PC-9 (cell line): Measurements from ENCODE around the gene GPR157. TPM values are rescaled to one million over a fixed set of nuclear protein-coding genes. Genes with fewer than 3 reads are reported as not detected.

ENCODE experiments used
- BruUV-seq: library from RNA; stranded (reverse); fragments of 400-500 nt; replicated peaks from 2 replicates; lab custom pipeline; 2021; lab: Mats Ljungman, UMichigan
- CTCF ChIA-PET: fragments of 300-600 bp; sonication (Branson Sonifier 250); formaldehyde crosslinking; loops from one replicate; lab custom pipeline; 2022; ENCODE audit warnings: antibody characterized with exemption; lab: Charles Lee
- POLR2A ChIA-PET: fragments of 300-600 bp; sonication (Branson Sonifier 250); formaldehyde crosslinking; loops from one replicate; lab custom pipeline; 2022; ENCODE audit warnings: antibody characterized with exemption; ENCODE audit not compliant: unreplicated experiment; lab: Charles Lee
- DNase-seq, 2 experiments: peaks; one replicate each; pipeline versions ENCODE4 v3.0.0 to v3.0.0-alpha.2; 2015 to 2022; ENCODE audit warnings: mixed read lengths in 1 of 2
- H2AFZ ChIP-seq: fragments of 200-600 bp; sonication (generic); 2 replicates; pipeline ENCODE4 v1.8.1; 2017; ENCODE audit warnings: antibody characterized with exemption
- H3F3A ChIP-seq: fragments of 200-600 bp; sonication (generic); 2 replicates; pipeline ENCODE4 v1.8.1; 2017; ENCODE audit warnings: antibody characterized with exemption, mild to moderate bottlenecking, low read depth; ENCODE audit not compliant: insufficient read depth
- H3K27ac ChIP-seq: fragments of 200-600 bp; sonication (generic); 2 replicates; pipeline ENCODE4 v1.6.1; 2016; ENCODE audit warnings: mixed run types
- H3K27me3 ChIP-seq: fragments of 200-600 bp; sonication (generic); 2 replicates; pipeline ENCODE4 v1.6.1; 2016; ENCODE audit warnings: low read depth, mixed run types; ENCODE audit not compliant: insufficient read depth
- H3K36me3 ChIP-seq: fragments of 200-600 bp; sonication (generic); 2 replicates; pipeline ENCODE4 v1.6.1; 2016; ENCODE audit warnings: low read depth, mixed run types
- H3K4me1 ChIP-seq: fragments of 200-600 bp; sonication (generic); replicated peaks from 2 replicates; pipeline ENCODE4 v1.6.1; 2016; ENCODE audit warnings: mixed run types; ENCODE audit not compliant: insufficient read depth
- H3K4me2 ChIP-seq: fragments of 200-600 bp; sonication (generic); 2 replicates; pipeline ENCODE4 v1.6.1; 2017; ENCODE audit warnings: mixed run types
- H3K4me3 ChIP-seq: fragments of 200-600 bp; sonication (generic); 2 replicates; pipeline ENCODE4 v1.6.1; 2016; ENCODE audit warnings: mixed run types
- H3K79me2 ChIP-seq: fragments of 200-600 bp; sonication (generic); 2 replicates; pipeline ENCODE4 v1.6.1; 2017; ENCODE audit warnings: low read depth, mixed run types
- H3K9me2 ChIP-seq: fragments of 200-600 bp; sonication (generic); 2 replicates; pipeline ENCODE4 v1.8.1; 2017; ENCODE audit warnings: mild to moderate bottlenecking; ENCODE audit not compliant: insufficient read depth
- H3K9me3 ChIP-seq: fragments of 200-600 bp; sonication (generic); 2 replicates; pipeline ENCODE4 v1.8.1; 2016; ENCODE audit warnings: low read depth; ENCODE audit not compliant: insufficient read depth
- H4K20me1 ChIP-seq: fragments of 200-600 bp; sonication (generic); 2 replicates; pipeline ENCODE4 v1.8.1; 2017; ENCODE audit not compliant: insufficient read depth
- CTCF ChIP-seq: fragments of 200-600 bp; sonication (generic); conservative IDR thresholded peaks from 2 replicates; pipeline ENCODE4 v1.6.1; 2017; ENCODE audit warnings: mixed run types, antibody characterized with exemption, mild to moderate bottlenecking, moderate library complexity
- EZH2 ChIP-seq: fragments of 200-600 bp; sonication (generic); IDR thresholded peaks from 2 replicates; pipeline ENCODE4 v1.8.0; 2017; ENCODE audit warnings: antibody characterized with exemption, low read depth
- intact Hi-C: fragments of 100-400 bp; cut with micrococcal nuclease; formaldehyde crosslinking; loops from one replicate; pipeline ENCODE4 v1.10.0; 2022; ENCODE audit not compliant: unreplicated experiment
- total RNA-seq: library from RNA; stranded (reverse); gene quantifications from 2 replicates; pipeline ENCODE4 v1.2.3, GENCODE V29; 2021

Gene GPR157
- total RNA-seq, 1 experiment from 2014 or later, result 9.0 TPM

- no peaks in the 10 kb centered on the region for H3F3A ChIP-seq
- CTCF ChIA-PET, result no interaction called here
- H3K36me3 ChIP-seq, result no peaks in the 10 kb centered on the region
- no peaks in the 10 kb centered on the region for H3K79me2 ChIP-seq
- DNase-seq, result no peak
- POLR2A ChIA-PET, result no interaction called here
- no peaks in the 10 kb centered on the region for H4K20me1 ChIP-seq
- no peak for TF ChIP-seq CTCF
- no peak for TF ChIP-seq EZH2
- H3K4me3 ChIP-seq, result no peak overlapping the region
- no TSS peak for BruUV-seq
- H3K27me3 ChIP-seq, result no peaks in the 10 kb centered on the region
- no peaks in the 10 kb centered on the region for H3K9me2 ChIP-seq
- no peaks in the 10 kb centered on the region for H3K9me3 ChIP-seq
- H3K4me2 ChIP-seq, result no peak overlapping the region
- no peak overlapping the region for H2AFZ ChIP-seq
- intact Hi-C loops, result no loop called here
- no peak overlapping the region for H3K27ac ChIP-seq
- H3K4me1 ChIP-seq, result no peaks in the 10 kb centered on the region
Measured at GRCh38 chr1:9152535-9152934, 23.6 kb upstream of the GPR157 start.

- POLR2A ChIA-PET, result no interaction called here
- CTCF ChIA-PET, result interaction anchor here (0.6 kb wide), 1 partner anchor 14 kb away, joined by 3 read pairs; no protein-coding TSS in a partner anchor
- no peak overlapping the region for H3K27ac ChIP-seq
- no peaks in the 10 kb centered on the region for H3K27me3 ChIP-seq
- no peak for DNase-seq
- H3K36me3 ChIP-seq, result no peaks in the 10 kb centered on the region
- no peaks in the 10 kb centered on the region for H3K79me2 ChIP-seq
- no peaks in the 10 kb centered on the region for H3F3A ChIP-seq
- BruUV-seq, result no TSS peak
- TF ChIP-seq CTCF (no peak), EZH2 (no peak)
- H3K4me1 ChIP-seq, result no peaks in the 10 kb centered on the region
- no peak overlapping the region for H2AFZ ChIP-seq
- no peak overlapping the region for H3K4me2 ChIP-seq
- no peaks in the 10 kb centered on the region for H3K9me3 ChIP-seq
- no peaks in the 10 kb centered on the region for H3K9me2 ChIP-seq
- H3K4me3 ChIP-seq, result no peak overlapping the region
- no peaks in the 10 kb centered on the region for H4K20me1 ChIP-seq
- intact Hi-C loops, result no loop called here
Measured at GRCh38 chr1:9151328-9151860, 22.5 kb upstream of the GPR157 start.

GRCh38 chr1:9150582-9151327, 21.9 kb upstream of the GPR157 start:
- H4K20me1 ChIP-seq, result no peaks in the 10 kb centered on the region
- CTCF ChIA-PET, result interaction anchor here (0.6 kb wide), 1 partner anchor 13 kb away, joined by 3 read pairs; no protein-coding TSS in a partner anchor
- no TSS peak for BruUV-seq
- POLR2A ChIA-PET, result no interaction called here
- H3K36me3 ChIP-seq, result no peaks in the 10 kb centered on the region
- H3K79me2 ChIP-seq, result no peaks in the 10 kb centered on the region
- H3K4me2 ChIP-seq, result no peak overlapping the region
- intact Hi-C loops, result no loop called here
- no peaks in the 10 kb centered on the region for H3K9me3 ChIP-seq
- no peak for DNase-seq
- no peak for TF ChIP-seq CTCF
- TF ChIP-seq EZH2, result no peak
- H3K4me1 ChIP-seq, result no peaks in the 10 kb centered on the region
- no peak overlapping the region for H3K4me3 ChIP-seq
- H3K9me2 ChIP-seq, result no peaks in the 10 kb centered on the region
- no peaks in the 10 kb centered on the region for H3F3A ChIP-seq
- H3K27ac ChIP-seq, result no peak overlapping the region
- no peak overlapping the region for H2AFZ ChIP-seq
- no peaks in the 10 kb centered on the region for H3K27me3 ChIP-seq
